Neural cell (in vitro differentiated cells): Measurements from ENCODE around the gene MEIS3. TPM values are rescaled to one million over a fixed set of nuclear protein-coding genes. Genes with fewer than 3 reads are reported as not detected.

Experiments
- H2AFZ ChIP-seq: fragments of 200-600, 300-800 bp; sonication (generic), shearing (Covaris generic); 2 replicates; pipeline ENCODE4 v1.6.0; 2014; ENCODE audit warnings: low read depth, mild to moderate bottlenecking, antibody characterized with exemption, low read length, moderate library complexity
- H3F3A ChIP-seq: fragments of 200-600 bp; shearing (Covaris generic); 2 replicates; pipeline ENCODE4 v1.6.1; 2016; ENCODE audit warnings: mild to moderate bottlenecking, moderate library complexity, mixed read lengths, antibody characterized with exemption, low read length; ENCODE audit not compliant: insufficient read depth, poor library complexity, severe bottlenecking
- H3K27ac ChIP-seq: fragments of 200-600, 300-800 bp; sonication (generic), shearing (Covaris generic); 2 replicates; pipeline ENCODE4 v1.5.1; 2014; ENCODE audit warnings: mild to moderate bottlenecking, low read length, moderate library complexity
- H3K27me3 ChIP-seq: fragments of 300-800, 200-600 bp; sonication (generic), shearing (Covaris generic); 2 replicates; pipeline ENCODE4 v1.6.0; 2014; ENCODE audit warnings: mild to moderate bottlenecking, low read depth, low read length, moderate library complexity; ENCODE audit not compliant: insufficient read depth
- H3K36me3 ChIP-seq: fragments of 300-800, 200-600 bp; sonication (generic), shearing (Covaris generic); 2 replicates; pipeline ENCODE4 v1.5.1; 2014; ENCODE audit warnings: mild to moderate bottlenecking, antibody characterized with exemption, low read length, moderate library complexity; ENCODE audit not compliant: insufficient read depth
- H3K4me2 ChIP-seq: fragments of 300-800, 200-600 bp; sonication (generic), shearing (Covaris generic); 2 replicates; pipeline ENCODE4 v1.6.0; 2014; ENCODE audit warnings: mild to moderate bottlenecking, low read length
- H3K4me3 ChIP-seq: fragments of 300-800, 200-600 bp; sonication (generic), shearing (Covaris generic); 2 replicates; pipeline ENCODE4 v1.5.1; 2014; ENCODE audit warnings: mild to moderate bottlenecking, low read length, moderate library complexity
- H3K79me2 ChIP-seq: fragments of 200-600 bp; shearing (Covaris generic); replicated peaks from 2 replicates; pipeline ENCODE4 v1.6.0; 2014; ENCODE audit warnings: mild to moderate bottlenecking, low read length, moderate library complexity; ENCODE audit not compliant: insufficient read depth
- H3K9ac ChIP-seq: fragments of 300-800, 200-600 bp; sonication (generic), shearing (Covaris generic); 2 replicates; pipeline ENCODE4 v1.6.1; 2016; ENCODE audit warnings: mild to moderate bottlenecking, low read length, mixed read lengths
- H3K9me2 ChIP-seq: fragments of 200-600 bp; shearing (Covaris generic); 2 replicates; pipeline ENCODE4 v1.6.1; 2016; ENCODE audit warnings: mild to moderate bottlenecking, low read length, mixed read lengths; ENCODE audit not compliant: insufficient read depth
- H3K9me3 ChIP-seq: fragments of 200-600, 300-800 bp; sonication (generic), shearing (Covaris generic); 2 replicates; pipeline ENCODE4 v1.6.1; 2016; ENCODE audit warnings: mild to moderate bottlenecking, mixed run types, low read length, moderate library complexity, mixed read lengths
- H4K20me1 ChIP-seq: fragments of 200-600 bp; shearing (Covaris generic); 2 replicates; pipeline ENCODE4 v1.6.1; 2016; ENCODE audit warnings: mild to moderate bottlenecking, mixed run types; ENCODE audit not compliant: insufficient read depth
- CTCF ChIP-seq: fragments of 450-650 bp; IDR thresholded peaks from 2 replicates; pipeline ENCODE4 v1.5.1; 2014; ENCODE audit warnings: antibody characterized with exemption, mild to moderate bottlenecking, moderate library complexity; ENCODE audit not compliant: poor library complexity, severe bottlenecking
- EP300 ChIP-seq: fragments of 450-650 bp; conservative IDR thresholded peaks from 2 replicates; pipeline ENCODE4 v1.6.1; 2014; ENCODE audit warnings: antibody characterized with exemption, mild to moderate bottlenecking, moderate library complexity; ENCODE audit not compliant: poor library complexity, severe bottlenecking
- EZH2 ChIP-seq: fragments of 200-600, 300-800 bp; shearing (Covaris generic), sonication (generic); IDR thresholded peaks from 2 replicates; pipeline ENCODE4 v1.6.1; 2014; ENCODE audit warnings: antibody characterized with exemption, low read length, borderline replicate concordance, mild to moderate bottlenecking; ENCODE audit not compliant: insufficient read depth, poor library complexity, severe bottlenecking
- MXI1 ChIP-seq: fragments of 450-650 bp; conservative IDR thresholded peaks from 2 replicates; pipeline ENCODE4 v1.6.1; 2014; ENCODE audit warnings: antibody characterized with exemption, mild to moderate bottlenecking; ENCODE audit not compliant: poor library complexity, severe bottlenecking
- POLR2AphosphoS5 ChIP-seq: IDR thresholded peaks from 2 replicates; pipeline ENCODE4 v1.6.1; 2012
- RAD21 ChIP-seq: fragments of 450-650 bp; conservative IDR thresholded peaks from 2 replicates; pipeline ENCODE4 v1.6.1; 2014; ENCODE audit warnings: antibody characterized with exemption, mild to moderate bottlenecking, moderate library complexity
- REST ChIP-seq: IDR thresholded peaks from 2 replicates; pipeline ENCODE4 v1.6.1; 2012; ENCODE audit warnings: borderline replicate concordance
- SMC3 ChIP-seq: fragments of 450-650 bp; conservative IDR thresholded peaks from 2 replicates; pipeline ENCODE4 v1.6.1; 2014; ENCODE audit warnings: antibody characterized with exemption, mild to moderate bottlenecking, moderate library complexity; ENCODE audit not compliant: poor library complexity
- TAF1 ChIP-seq: IDR thresholded peaks from 2 replicates; pipeline ENCODE4 v1.6.1; 2012; ENCODE audit warnings: low read depth
- polyA plus RNA-seq: library from polyadenylated mRNA; depleted of rRNA; stranded (reverse); fragments of >200 nt; gene quantifications from 2 replicates; pipeline ENCODE4 v1.2.3, GENCODE V29; 2014

The MEIS3 gene
- polyA plus RNA-seq, 1 donor from 2014 or later, result 379 TPM

- Histone ChIP-seq H3K9me2 (no peaks in the 10 kb centered on the region), H3K4me3 (no peak overlapping the region)
- TF ChIP-seq REST, result no peak
- no peak for TF ChIP-seq SMC3
- TF ChIP-seq POLR2AphosphoS5, result no peak
- no peak for TF ChIP-seq EP300
- TF ChIP-seq EZH2, result no peak
- no peak for TF ChIP-seq RAD21
- TF ChIP-seq MXI1, result no peak
- no peak for TF ChIP-seq TAF1
- TF ChIP-seq CTCF, result no peak
Measured at GRCh38 chr19:47405854-47406417, 13.4 kb downstream of the MEIS3 start.

GRCh38 chr19:47405197-47405550 is 14.2 kb downstream of the MEIS3 start:
- H3K36me3 ChIP-seq, result no peaks in the 10 kb centered on the region
- H4K20me1 ChIP-seq, result no peaks in the 10 kb centered on the region
- H3K27ac ChIP-seq, result no peak overlapping the region

More at GRCh38 chr19:47405854-47406417, 13.4 kb downstream of the MEIS3 start:
- H3K4me2 ChIP-seq, result no peak overlapping the region
- no peaks in the 10 kb centered on the region for H3K79me2 ChIP-seq
- H3K9ac ChIP-seq, result no peak overlapping the region
- H3K27ac ChIP-seq, result no peak overlapping the region
- no peaks in the 10 kb centered on the region for H4K20me1 ChIP-seq
- H3K27me3 ChIP-seq, result no peaks in the 10 kb centered on the region
- no peaks in the 10 kb centered on the region for H3K36me3 ChIP-seq
- H3F3A ChIP-seq, result no peaks in the 10 kb centered on the region
- H3K9me3 ChIP-seq, result no peaks in the 10 kb centered on the region
- no peak overlapping the region for H2AFZ ChIP-seq

More at GRCh38 chr19:47405197-47405550, 14.2 kb downstream of the MEIS3 start:
- no peaks in the 10 kb centered on the region for H3K27me3 ChIP-seq
- TF ChIP-seq EP300 (no peak), TAF1 (no peak), REST (no peak), SMC3 (no peak), POLR2AphosphoS5 (no peak), CTCF (no peak), MXI1 (no peak), EZH2 (no peak), RAD21 (no peak)
- H3K4me3 ChIP-seq, result no peak overlapping the region
- H2AFZ ChIP-seq, result no peak overlapping the region
- no peak overlapping the region for H3K9ac ChIP-seq
- H3K9me3 ChIP-seq, result no peaks in the 10 kb centered on the region
- H3K4me2 ChIP-seq, result no peak overlapping the region
- H3F3A ChIP-seq, result no peaks in the 10 kb centered on the region
- no peaks in the 10 kb centered on the region for H3K9me2 ChIP-seq
- no peaks in the 10 kb centered on the region for H3K79me2 ChIP-seq
